GM19025 (cell line): ENCODE results near the gene DYRK2.

Source experiments
- ATAC-seq: cut with Tn5 transposase; IDR thresholded peaks from one replicate; pipeline ENCODE4 v1.9.1; 2021; ENCODE audit warnings: mild to moderate bottlenecking, low read depth, moderate library complexity; ENCODE audit not compliant: unreplicated experiment

Gene DYRK2

DNA sequence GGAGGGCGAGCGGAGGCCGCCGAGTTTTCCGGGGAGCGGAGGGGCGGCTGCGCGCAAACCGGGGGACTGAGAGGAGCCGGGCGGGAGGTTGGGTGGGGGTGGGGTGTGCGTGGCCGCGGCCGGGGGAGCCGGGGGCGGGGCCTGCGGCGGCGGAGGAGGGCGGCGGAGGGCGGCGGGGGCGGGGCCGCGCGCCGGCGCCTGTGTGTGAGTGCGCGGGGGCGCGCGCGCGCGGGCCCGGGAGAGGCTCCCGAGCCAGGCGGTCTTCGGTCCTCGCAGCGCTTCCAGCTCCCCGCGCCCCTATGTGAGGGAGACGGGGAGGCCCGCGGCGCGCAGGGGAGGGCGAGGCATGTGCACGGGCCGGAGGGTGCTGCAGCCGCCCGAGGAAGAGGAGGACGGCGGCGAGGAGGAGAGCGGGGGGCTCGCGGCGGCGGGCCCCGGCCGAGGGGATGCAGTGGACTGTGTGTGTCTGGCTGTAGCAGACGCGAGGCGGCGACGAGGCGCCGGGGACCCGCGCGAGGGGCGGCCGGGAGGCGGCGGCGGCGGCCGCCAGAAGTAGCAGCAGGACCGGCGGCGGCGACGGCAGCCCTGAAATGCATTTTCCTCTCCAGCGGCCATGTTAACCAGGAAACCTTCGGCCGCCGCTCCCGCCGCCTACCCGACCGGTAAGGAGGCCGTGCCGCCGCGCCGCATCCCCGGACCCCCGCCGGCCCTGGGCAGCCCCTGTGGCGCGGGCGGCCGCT, at the start of gene DYRK2:
TSS of gene DYRK2 (plus strand) at position 225 of the 740 bp plus-strand sequence. CDS start at position 614, 389 bp downstream.
- peak; percentile 47 for ATAC-seq

DNA sequence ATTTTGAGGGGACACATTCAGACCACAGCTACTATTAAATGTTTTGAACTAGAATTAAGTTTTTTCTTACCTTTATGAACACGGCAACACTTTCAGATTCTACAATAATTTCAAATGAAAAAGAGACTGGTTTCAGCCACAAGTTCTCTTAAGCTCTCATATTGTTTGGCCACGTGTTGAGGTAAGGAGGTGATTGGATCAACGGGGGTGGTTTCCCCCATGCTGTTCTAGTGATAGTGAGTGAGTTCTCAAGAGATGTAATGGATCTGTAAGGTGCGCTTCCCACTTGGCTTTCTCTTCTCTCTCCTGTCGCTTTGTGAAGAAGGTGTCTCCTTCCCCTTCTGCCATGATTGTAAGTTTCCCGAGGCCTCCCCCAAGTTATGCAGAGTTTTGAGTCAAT, 48.9 kb upstream of the DYRK2 start:
- ATAC-seq: no peak

DNA sequence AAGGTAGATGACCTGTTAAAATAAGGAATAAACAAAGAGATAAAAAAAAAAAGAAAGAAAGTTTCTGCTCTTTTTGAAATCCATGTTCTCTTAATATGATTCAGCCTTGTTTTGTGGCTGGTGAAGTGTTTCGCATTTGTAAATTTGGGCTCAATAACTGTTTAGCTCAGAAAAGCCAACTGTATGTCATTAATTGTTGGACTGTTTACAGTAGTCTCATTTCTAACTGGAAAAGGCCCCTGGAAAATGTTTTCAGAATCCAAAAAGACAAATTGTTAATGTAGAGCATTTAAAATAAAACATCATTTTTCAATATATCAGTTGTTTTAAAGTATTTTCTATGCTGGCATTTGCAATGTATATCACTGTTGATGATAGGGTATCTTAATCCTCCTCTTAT, 47.4 kb upstream of the DYRK2 start:
- no peak for ATAC-seq

DNA sequence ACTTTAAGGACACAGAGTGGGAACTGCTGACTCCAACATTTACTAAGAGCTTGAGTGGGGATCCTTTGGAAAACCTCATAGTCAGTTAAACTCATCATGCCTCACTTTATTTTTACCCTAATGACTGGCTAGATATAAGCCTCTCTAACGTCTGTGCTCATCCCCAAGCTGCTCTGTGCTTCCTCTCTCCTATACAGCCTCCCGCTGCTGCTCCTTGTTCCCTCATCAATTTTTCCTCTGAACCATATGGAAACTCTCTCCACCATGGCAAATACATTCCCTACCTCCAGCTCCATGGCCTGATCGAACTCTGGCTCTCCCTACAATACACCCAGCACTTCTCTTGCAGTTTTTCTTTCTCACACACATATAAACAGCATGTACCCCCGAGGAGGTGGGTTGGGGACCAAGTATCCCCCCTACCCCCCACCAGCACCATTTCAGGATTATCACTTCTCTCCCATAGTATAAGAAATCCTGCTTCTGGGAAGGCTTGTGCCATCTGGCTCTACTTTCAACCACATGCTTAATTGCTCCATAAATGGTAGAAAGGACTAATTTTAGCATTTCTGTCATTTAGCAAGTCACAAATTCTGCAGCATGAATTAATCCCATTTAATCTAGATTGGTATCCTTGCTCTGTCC, 39.2 kb upstream of the DYRK2 start:
- no peak for ATAC-seq

DNA sequence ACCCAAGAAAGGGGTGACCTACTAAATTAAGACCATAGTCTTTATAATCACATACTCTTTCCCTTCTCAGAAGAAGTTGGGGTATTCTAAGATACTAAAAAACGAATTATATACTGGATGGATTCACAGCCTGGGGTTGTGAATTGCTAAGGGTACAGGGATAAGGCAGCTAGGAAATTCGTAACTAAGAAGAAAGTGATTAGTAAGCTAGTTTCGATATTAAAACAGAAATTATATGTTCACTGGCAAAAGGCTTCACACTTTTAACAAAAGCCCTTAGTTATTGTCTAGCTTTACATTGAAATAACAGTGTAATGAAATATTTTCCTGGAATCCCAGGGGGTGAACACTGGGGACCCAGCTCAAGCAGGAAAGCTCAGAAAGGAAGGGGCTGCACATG, 35.5 kb upstream of the DYRK2 start:
- ATAC-seq: no peak

DNA sequence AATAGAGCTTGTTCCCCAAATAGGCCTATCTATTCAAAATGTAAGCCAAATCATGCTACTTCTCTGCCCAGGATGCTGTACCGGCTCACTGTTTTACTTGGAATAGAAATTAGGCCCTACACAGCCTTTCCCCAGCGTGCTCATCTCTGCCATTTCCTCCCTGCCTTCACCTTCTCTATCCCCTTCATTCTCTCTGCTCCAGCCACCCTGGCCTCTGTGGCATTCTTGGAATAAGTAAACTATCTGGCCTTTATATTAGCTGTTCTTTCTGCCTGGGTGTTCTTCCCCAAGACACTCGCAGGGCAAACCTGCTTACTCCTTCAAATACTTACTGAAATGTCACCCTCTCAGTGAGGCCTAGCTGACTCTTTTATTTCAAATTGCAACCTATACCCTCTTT, 30.9 kb upstream of the DYRK2 start:
- ATAC-seq: no peak

DNA sequence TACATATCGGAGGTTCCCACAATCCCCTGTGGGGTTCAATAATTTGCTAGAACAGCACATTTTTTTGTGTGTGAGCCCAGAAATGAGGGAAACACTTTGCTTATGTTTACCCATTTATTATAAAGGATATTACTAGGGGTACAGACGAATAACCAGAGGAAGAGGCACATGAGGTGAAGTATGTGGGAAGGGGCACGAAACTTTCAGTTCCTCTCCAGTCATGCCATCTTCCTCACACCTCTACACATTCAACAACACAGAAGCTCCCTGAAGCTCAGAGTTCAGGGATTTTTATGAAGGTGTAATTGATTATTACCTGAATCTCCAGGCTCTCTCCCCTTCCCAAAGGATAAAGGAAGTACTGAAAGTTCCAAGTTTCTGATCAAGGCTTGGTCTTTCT, 30.2 kb upstream of the DYRK2 start:
- no peak for ATAC-seq

DNA sequence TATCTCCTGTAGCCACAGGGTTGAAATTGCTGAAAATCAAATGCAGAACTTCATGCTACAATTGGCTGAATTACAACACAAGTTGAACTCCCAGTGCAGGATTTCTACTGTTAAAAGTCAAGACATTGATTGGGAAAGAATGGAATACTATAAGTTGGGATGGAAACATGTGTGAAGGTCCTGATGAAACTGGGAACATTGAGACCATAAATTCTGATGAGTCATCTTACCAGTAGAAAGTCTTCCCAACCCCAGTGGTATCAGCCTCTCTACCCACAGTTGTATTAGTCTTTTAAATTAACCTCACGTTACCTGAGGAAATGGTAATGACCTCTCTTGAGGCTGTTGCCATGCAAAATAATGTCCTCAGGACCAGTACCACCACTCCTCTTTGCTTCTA, 27.4 kb upstream of the DYRK2 start:
- ATAC-seq: no peak

DNA sequence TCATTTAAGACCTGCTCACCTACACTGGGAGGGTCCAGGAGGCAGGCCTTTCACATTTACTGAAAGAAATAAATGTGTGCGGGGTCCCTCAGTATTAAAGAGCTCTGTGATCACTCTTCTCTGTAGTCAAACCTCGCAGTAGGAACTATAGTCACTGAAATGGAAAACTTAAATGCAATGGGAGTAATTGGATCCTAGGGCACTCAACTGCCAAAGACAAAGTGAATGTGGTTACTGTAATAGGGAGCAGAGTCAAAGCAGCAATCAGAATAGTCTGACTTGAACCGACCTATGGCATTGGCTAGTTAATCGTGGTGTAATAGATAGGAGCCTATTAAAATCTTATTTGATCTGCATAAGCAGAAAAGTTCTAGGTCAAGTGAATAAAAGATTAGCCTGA, 26.6 kb upstream of the DYRK2 start:
- no peak for ATAC-seq

DNA sequence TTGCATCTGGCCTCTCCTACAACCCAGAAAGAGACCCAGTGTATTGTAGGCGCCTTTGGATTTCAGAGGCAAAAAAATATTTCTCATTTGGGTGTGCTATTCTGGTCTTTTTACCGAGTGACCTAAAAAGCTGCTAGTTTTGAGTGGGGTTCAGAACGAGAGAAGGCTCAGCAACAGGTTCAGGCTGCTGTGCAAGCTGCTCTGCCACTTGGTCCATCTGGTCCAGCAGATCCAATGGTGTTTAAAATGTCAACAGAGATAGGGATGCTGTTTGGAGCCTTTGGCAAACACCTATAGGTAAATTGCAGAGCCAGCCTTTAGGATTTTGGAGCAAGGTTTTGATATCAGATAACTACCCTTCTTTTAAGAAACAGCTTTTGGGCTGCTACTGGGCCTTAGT, 25.3 kb upstream of the DYRK2 start:
- ATAC-seq: no peak

DNA sequence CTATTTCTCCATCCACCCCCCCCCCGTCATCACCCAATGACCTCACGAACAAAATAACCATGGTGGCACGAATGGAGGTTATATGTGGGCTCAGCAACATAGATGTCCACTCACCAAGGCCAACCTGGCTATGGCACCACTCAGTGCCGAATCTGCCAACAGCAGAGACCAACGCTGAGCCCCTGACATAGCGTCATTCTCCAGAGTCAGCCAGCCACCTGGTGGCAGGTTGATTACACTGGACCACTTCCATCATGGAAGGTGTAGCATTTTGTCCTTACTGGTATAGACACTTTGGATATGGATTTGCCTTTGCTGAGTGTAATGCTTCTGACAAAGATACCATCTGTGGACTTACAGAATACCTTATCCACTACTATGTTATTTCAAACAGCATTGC, 24.2 kb upstream of the DYRK2 start:
- ATAC-seq: no peak

DNA sequence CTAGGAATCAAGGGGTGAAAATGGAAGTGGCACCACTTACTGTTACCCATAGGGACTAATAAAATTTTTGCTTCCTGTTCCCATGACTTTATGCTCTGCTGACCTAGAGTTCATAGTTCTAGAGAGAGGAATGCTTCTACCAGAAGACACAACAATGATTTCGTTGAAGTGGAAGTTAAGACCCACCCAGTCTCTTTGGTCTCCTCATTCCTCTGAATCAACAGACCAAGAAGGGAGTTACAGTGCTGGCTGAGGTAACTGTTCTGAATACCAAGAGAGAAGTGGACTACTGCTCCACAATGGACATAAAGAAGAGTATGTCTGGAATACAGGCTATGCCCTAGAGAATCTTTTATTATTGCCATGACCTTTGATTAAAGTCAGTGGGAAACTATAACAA, 23.5 kb upstream of the DYRK2 start:
- no peak for ATAC-seq

DNA sequence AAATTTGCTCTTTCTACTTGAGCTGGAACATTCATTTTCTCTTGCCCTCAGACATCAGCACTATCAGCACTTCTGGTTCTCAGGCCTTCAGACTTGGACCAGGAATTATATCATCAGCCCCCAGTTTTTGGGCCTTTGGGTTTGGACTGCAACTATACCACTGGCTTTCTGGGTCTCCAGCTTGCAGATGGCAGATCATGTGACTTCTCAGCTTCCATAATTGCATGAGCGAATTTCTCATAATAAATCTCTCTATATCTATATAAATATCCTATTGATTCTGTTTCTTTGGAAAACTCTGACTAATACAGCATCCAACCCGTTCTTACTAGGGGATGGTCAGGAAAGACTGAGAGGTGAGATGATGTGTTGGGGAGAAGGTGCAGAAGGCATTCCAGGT, 22.4 kb upstream of the DYRK2 start:
- no peak for ATAC-seq

DNA sequence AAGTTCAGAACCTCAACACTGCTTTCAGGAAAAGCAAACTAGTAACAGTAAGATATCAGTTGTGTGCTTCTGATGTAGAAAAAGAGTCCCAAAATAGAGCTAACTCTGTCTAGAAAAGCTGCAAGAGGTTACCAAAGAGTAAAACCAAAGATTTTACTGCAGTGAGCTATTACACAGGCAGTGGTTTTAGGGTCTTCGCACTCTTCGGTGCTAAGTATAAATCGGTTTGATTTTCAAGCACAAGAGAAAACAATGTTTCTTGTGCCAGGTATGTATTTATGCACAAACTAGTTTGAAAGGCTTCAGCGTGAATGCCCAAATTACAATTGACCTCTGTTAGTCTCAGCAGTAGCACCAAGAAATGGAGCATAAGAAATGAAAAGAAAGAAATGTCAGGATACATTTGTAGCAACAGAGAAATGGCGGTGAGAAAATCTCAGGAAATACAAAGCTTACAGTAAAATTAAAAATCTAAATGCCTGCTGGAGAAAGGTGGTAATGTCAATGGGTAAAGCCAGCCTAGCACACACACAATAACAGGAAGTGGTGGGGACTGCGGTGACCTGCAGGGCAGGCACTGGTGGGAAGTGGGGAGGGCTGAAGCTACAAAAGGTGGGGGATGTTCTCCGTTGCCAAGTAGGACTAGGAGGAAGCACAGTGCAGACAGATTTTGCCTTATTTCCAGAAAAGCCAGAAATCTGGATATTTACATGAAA, 18.0 kb upstream of the DYRK2 start:
- ATAC-seq: peak; percentile 93

DNA sequence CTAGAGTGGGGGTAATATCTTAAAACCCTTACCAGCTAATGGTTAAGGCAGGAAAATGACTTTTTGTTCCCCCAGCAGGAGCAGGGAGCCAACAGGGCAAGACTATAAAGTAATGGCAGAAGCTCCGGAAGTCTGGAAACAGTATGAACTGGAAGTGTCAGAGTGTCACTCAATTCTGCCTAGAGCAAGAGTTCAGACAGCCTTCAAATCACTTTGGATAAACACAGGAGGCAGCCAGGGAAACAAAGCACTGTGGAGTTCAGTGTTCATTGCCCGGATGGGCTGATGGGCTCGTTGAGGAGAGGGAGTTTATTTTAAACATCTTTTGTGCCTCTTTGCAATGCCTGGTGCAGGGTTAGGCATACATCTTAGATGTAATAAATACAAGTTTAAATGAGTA, 16.5 kb upstream of the DYRK2 start:
- no peak for ATAC-seq

DNA sequence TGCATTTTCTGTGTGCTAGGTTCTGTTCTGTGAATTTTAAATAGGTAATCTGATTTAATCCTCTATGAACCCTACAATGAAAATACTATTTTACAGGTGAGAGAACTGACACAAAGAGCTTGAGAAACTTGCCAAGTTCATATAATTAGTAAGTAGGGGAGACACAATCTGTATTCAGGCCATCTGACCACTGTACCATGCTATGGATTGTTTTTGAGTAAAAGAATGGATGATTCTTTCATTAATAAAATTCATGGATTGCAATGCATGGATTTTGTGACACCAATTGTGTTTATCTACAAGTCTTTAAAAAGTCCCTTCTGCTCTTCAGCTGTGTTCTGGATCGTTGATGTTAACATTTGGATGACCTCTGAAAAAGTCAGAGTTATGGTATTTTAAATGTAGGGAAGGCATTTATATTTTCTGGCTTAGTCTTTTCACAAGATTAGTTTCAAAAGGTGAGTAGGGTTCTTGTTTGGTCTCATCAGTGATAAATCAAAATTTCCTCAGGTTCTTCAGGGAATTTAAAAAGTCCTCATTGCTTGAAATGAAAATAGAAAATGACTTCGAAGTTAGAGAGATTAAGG, 15.4 kb upstream of the DYRK2 start:
- ATAC-seq: no peak

DNA sequence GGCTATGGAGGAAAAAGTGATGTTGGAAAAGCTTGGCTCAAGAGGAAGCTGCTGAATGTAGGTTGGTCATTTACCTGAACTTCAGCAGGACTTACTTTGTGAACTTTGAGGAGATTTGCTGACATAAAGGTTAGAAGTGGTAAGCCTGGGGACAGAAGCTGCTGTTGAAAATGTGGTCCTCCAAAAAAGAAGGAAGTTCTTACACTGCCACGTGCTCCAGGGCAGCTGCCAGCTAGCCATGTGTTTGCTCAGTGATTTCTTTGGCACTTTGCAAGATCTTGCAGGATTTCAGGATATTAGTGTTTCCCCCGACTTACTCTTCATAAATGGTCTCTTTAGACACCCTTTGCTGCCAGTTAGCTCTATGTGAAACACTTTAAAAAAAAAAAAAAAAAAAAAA, 14.8 kb upstream of the DYRK2 start:
- no peak for ATAC-seq

DNA sequence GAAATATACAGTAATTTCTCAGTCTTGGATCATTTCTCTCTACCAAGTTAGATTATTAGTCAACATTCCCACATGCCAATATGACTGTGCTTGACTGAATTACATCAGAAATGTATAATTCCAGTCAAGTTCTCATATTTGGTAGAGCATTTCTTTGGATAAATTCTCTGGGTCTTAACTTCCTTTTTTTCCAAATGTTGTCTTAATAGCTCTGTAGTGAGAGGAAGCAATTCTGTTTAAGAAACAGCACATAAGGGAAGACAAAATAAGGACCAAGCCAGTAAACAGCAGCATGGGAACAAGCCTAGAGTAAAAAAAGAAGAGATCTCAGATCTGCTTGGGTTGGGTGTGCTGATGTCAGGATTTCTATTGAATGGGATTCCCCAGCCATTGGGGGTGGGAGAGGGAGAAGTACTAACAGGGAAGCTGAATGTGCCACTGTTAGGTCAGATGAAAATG, 14.2 kb upstream of the DYRK2 start:
- no peak for ATAC-seq

DNA sequence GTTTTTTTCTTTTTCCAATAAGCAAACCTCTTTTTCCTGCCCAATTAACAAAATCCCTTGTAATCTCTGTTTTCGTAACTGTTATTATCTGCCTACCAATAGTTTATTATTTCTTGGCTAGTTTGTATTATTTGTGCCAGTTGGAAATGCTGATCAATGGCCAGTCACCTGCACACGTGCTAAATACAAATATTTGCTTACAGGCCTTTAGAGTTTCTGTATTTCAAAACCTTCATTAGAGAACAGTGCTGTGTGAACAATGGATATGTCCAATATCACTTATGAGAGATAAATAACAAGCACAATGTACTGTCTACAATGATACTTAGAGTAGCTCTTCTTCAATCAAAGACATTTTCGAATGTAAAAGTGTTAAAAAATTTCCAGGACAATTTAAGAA, 10.8 kb upstream of the DYRK2 start:
- no peak for ATAC-seq

DNA sequence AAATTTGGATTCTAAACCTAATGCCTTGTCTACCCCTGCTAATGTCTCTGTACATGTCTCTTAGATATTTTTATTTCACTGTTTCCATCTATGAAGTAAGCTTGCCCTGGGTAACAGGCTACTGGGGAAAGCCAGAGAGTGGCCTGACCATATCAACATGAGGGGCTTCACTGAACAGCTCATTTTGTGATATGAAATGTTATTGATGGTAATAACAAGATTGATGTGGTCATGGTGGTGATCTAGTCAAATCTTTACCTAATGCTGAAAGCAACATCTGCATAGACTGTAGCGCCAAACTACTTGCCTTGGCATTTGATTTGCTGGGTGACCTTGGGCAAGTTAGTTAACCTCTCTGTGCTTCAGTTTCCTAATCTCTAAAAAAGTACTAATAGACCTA, 9.9 kb upstream of the DYRK2 start:
- no peak for ATAC-seq

DNA sequence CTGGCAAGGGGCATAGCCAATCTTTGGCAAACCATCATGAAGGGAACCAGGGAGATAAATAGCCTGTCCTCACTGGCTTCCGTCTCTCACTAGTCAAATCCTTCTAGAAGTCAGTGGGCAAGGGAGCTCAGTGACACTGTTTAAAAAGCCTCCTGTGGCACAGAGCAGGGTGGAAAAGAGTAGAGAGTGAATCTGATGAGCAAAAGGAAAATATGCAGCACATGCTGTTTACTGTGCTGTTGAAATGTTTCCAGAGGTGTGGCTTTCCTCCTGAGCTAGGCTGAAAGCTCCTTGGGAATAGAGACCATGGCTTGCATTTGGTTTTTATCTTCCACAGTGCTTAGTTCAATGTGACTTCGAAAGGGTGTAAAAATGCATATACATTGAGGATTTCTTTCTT, 7.7 kb upstream of the DYRK2 start:
- ATAC-seq: no peak
